Lower leg skin (tissue), 4 donors: ENCODE results near the gene CGREF1. TPM values are rescaled to one million over a fixed set of nuclear protein-coding genes. Genes with fewer than 3 reads are reported as not detected.

Source experiments
- DNase-seq, 2 donors: peaks; one replicate each; pipeline ENCODE4 v3.0.0-alpha.2; 2019; ENCODE audit warnings: low spot score in 2 of 2
- H3K4me3 ChIP-seq: fragments of 200-600 bp; sonication (generic); 2 replicates; pipeline ENCODE4 v1.5.1; 2017; ENCODE audit warnings: mild to moderate bottlenecking, low read depth; ENCODE audit not compliant: poor library complexity, severe bottlenecking
- CTCF ChIP-seq, 3 donors: fragments of 450-650 bp; IDR thresholded peaks; one replicate each; pipeline ENCODE4 v1.5.1; 2016; ENCODE audit warnings: antibody characterized with exemption in 3 of 3, mild to moderate bottlenecking in 3 of 3, moderate library complexity in 2 of 3
- POLR2A ChIP-seq, 2 donors: fragments of 450-650 bp; IDR thresholded peaks; one replicate each; pipeline ENCODE4 v1.6.1; 2016 to 2017; ENCODE audit warnings: antibody characterized with exemption in 2 of 2, mild to moderate bottlenecking in 1 of 2, moderate library complexity in 1 of 2
- WGBS, 2 donors: methylation state at CpG; one replicate each; pipeline ENCODE4 v1.1.5; 2018; 5-methylcytosine and 5-hydroxymethylcytosine counted together
- intact Hi-C: fragments of 100-400 bp; cut with DNase I; formaldehyde crosslinking; loops from one replicate; pipeline ENCODE4 v1.15.0; 2023; ENCODE audit warnings: low total_unique reads
- total RNA-seq, 4 donors: library from RNA; depleted of rRNA; stranded (reverse); fragments of >200 nt; gene quantifications; one replicate each; pipeline ENCODE4 v1.1.0, GENCODE V29; 2016

The CGREF1 gene
- total RNA-seq, 4 donors from 2014 or later = 0.34 to 2.1 (median 0.48) TPM

DNA sequence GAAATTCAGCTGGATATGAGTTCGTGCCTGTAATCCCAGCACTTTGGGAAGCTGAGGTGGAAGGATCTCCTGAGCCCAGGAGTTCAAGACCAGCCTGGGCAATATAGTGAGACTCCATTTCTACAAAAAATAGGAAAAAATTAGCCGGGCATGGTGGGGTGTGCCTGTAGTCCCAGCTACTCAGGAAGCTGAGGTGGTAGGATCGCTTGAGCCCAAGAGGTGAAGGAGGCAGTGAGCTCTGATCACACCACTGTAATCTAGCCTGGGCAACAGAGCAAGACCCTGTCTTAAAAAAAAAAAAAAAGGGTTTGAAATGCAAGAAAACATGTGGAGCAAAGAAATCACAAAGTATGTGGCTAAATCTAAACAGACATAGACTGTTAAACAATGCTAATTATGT, 9.8 kb downstream of the CGREF1 start:
- no peak for DNase-seq
- 91 to 92% methylated on average over 3 of the region's 3 CpGs for WGBS, 2 donors
- no peak for TF ChIP-seq POLR2A (IDR thresholded peaks at IDR 0.05)
- TF ChIP-seq CTCF (IDR thresholded peaks at IDR 0.05) = no peak
- intact Hi-C loops = no loop called here
- no peak overlapping the region for H3K4me3 ChIP-seq

- 85 to 89% methylated on average over 2 of the region's 2 CpGs for WGBS, 2 donors
- TF ChIP-seq POLR2A (IDR thresholded peaks at IDR 0.05) (no peak), CTCF (IDR thresholded peaks at IDR 0.05) (no peak)
- intact Hi-C loops = no loop called here
- DNase-seq = no peak
- no peak overlapping the region for H3K4me3 ChIP-seq
Observed at GRCh38 chr2:27108221-27108620, 10.7 kb downstream of the CGREF1 start.

- whole genome bisulfite sequencing, 2 donors = 58 to 73% methylated on average over 3 of the region's 3 CpGs
- H3K4me3 ChIP-seq = no peak overlapping the region
- DNase-seq = no peak
- TF ChIP-seq CTCF (IDR thresholded peaks at IDR 0.05) (no peak), POLR2A (IDR thresholded peaks at IDR 0.05) (no peak)
- intact Hi-C loops = no loop called here
Observed at GRCh38 chr2:27105981-27106380, 12.9 kb downstream of the CGREF1 start.

DNA sequence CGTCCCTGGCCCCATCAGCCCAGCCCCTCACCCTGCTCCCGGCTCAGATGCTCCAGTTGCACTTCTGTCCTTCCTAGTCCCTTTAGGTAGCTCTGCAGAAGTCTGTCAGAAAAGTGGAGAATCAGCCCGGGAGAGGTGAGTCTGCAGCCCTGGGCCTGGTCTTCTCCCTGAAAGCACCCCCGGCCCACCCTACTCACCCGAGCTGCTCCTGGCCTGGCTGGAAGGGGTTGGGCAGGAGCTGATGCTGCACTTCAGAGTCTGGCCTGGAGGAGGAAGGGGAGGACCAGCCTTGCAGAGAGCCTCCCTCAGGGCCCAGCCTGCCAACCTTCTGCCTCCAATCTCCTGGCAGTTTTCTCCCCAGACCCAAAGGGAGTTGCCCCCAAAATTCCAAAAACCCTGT, 16.6 kb downstream of the CGREF1 start:
- WGBS, 2 donors = 83 to 87% methylated on average over 5 of the region's 5 CpGs
- no peak overlapping the region for H3K4me3 ChIP-seq
- intact Hi-C loops = loop anchor here (5.0 kb wide), 1 partner anchor 180 kb away; the partner anchor contains the start of gene TRIM54
- no peak for TF ChIP-seq POLR2A (IDR thresholded peaks at IDR 0.05)
- DNase-seq = no peak

DNA sequence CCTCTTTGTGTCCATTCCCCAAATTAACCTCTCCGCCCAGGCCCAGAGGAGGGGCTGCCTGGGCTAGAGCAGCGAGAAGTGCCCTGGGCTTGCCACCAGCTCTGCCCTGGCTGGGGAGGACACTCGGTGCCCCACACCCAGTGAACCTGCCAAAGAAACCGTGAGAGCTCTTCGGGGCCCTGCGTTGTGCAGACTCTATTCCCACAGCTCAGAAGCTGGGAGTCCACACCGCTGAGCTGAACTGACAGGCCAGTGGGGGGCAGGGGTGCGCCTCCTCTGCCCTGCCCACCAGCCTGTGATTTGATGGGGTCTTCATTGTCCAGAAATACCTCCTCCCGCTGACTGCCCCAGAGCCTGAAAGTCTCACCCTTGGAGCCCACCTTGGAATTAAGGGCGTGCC, 18.9 kb downstream of the CGREF1 start:
- 80 to 87% methylated on average over 9 to 10 of the region's 10 CpGs for WGBS, 2 donors
- no peak overlapping the region for H3K4me3 ChIP-seq
- no peak for DNase-seq
- intact Hi-C loops = loop anchor here (5.0 kb wide), 1 partner anchor 182 kb away; the partner anchor contains the start of gene TRIM54
- no peak for TF ChIP-seq POLR2A (IDR thresholded peaks at IDR 0.05)
- TF ChIP-seq CTCF (IDR thresholded peaks at IDR 0.05) = no peak

DNA sequence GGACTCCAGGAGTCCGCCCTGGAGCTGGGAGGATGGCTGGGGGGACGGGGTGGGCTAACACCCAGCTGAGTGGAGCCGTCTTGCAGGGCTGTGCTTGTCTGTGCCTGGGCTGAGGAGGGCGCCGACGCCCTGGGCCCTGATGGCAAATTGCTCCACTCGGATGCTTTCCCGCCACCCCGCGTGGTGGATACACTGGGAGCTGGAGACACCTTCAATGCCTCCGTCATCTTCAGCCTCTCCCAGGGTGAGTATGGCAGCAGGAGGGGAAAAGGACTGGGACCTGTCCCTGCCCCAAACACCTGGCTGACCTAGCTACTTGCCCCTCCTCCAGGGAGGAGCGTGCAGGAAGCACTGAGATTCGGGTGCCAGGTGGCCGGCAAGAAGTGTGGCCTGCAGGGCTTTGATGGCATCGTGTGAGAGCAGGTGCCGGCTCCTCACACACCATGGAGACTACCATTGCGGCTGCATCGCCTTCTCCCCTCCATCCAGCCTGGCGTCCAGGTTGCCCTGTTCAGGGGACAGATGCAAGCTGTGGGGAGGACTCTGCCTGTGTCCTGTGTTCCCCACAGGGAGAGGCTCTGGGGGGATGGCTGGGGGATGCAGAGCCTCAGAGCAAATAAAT, 19.5 kb downstream of the CGREF1 start:
- 88 to 90% methylated on average over 19 of the region's 19 CpGs for WGBS, 2 donors
- intact Hi-C loops = no loop called here
- no peak for TF ChIP-seq CTCF (IDR thresholded peaks at IDR 0.05)
- TF ChIP-seq POLR2A (IDR thresholded peaks at IDR 0.05) = no peak
- no peak overlapping the region for H3K4me3 ChIP-seq
- no peak for DNase-seq
